ENCODE results near the gene SLC28A3.
A peak's percentile ranks its signal among the peaks of the same experiment; 100 is the strongest.

The SLC28A3 gene

GRCh38 chr9:84266087-84266561 is 74.4 kb downstream of the SLC28A3 start:
- H3K36me3 Mint-ChIP-seq (ENCODE audit: low read depth), result no peaks in the 10 kb centered on the region
- H3K4me3 Mint-ChIP-seq, result no peak overlapping the region
- no peak overlapping the region for H3K27ac Mint-ChIP-seq
- H3K4me1 Mint-ChIP-seq, result peaks cover 12% of the 10 kb centered on the region
- no peak for TF ChIP-seq CTCF (IDR thresholded peaks at IDR 0.05)
- H3K9me3 Mint-ChIP-seq, result no peaks in the 10 kb centered on the region
- H3K27me3 Mint-ChIP-seq (ENCODE audit: low read depth, poor library complexity), result peaks cover 35% of the 10 kb centered on the region
- no peak for DNase-seq

GRCh38 chr9:84264307-84265029 is 76.1 kb downstream of the SLC28A3 start:
- H3K4me3 Mint-ChIP-seq, result no peak overlapping the region
- peaks cover 5% of the 10 kb centered on the region for H3K4me1 Mint-ChIP-seq
- no peak overlapping the region for H3K27ac Mint-ChIP-seq
- no peak for TF ChIP-seq CTCF (IDR thresholded peaks at IDR 0.05)
- H3K27me3 Mint-ChIP-seq (ENCODE audit: low read depth, poor library complexity), result peaks cover 40% of the 10 kb centered on the region
- DNase-seq, result no peak
- H3K36me3 Mint-ChIP-seq (ENCODE audit: low read depth), result no peaks in the 10 kb centered on the region
- no peaks in the 10 kb centered on the region for H3K9me3 Mint-ChIP-seq

GRCh38 chr9:84261070-84261746 is 79.3 kb downstream of the SLC28A3 start:
- peak; percentile 79 for DNase-seq
- Mint-ChIP-seq H3K27ac (no peak overlapping the region), H3K36me3 (ENCODE audit: low read depth) (no peaks in the 10 kb centered on the region), H3K9me3 (no peaks in the 10 kb centered on the region), H3K4me1 (peaks cover 4% of the 10 kb centered on the region), H3K4me3 (no peak overlapping the region), H3K27me3 (ENCODE audit: low read depth, poor library complexity) (peaks cover 43% of the 10 kb centered on the region)
- peak; percentile 90 for TF ChIP-seq CTCF (IDR thresholded peaks at IDR 0.05)

GRCh38 chr9:84258371-84258770 is 82.2 kb downstream of the SLC28A3 start:
- H3K9me3 Mint-ChIP-seq, result no peaks in the 10 kb centered on the region
- no peak for TF ChIP-seq CTCF (IDR thresholded peaks at IDR 0.05)
- H3K27me3 Mint-ChIP-seq (ENCODE audit: low read depth, poor library complexity), result peaks cover 23% of the 10 kb centered on the region
- H3K27ac Mint-ChIP-seq, result no peak overlapping the region
- no peaks in the 10 kb centered on the region for H3K4me1 Mint-ChIP-seq
- H3K4me3 Mint-ChIP-seq, result no peak overlapping the region
- DNase-seq, result no peak
- no peaks in the 10 kb centered on the region for H3K36me3 Mint-ChIP-seq (ENCODE audit: low read depth)

- Mint-ChIP-seq H3K36me3 (ENCODE audit: low read depth) (no peaks in the 10 kb centered on the region), H3K4me1 (no peaks in the 10 kb centered on the region), H3K27ac (no peak overlapping the region), H3K27me3 (ENCODE audit: low read depth, poor library complexity) (peaks cover 12% of the 10 kb centered on the region), H3K4me3 (no peak overlapping the region), H3K9me3 (no peaks in the 10 kb centered on the region)
- no peak for DNase-seq
- TF ChIP-seq CTCF (IDR thresholded peaks at IDR 0.05), result no peak
These were observed 84.9 kb downstream of the SLC28A3 start for GRCh38 chr9:84255696-84256095.
